Tibial nerve (tissue), 4 donors: Measurements from ENCODE around the gene VKORC1. TPM values are rescaled to one million over a fixed set of nuclear protein-coding genes. Genes with fewer than 3 reads are reported as not detected.
A peak's percentile ranks its signal among the peaks of the same experiment; 100 is the strongest.

Experiments
- DNase-seq, 2 donors: peaks; one replicate each; pipeline ENCODE4 v3.0.0-alpha.2; 2019; ENCODE audit warnings: low spot score in 2 of 2
- H3K27ac ChIP-seq, 4 donors: fragments of 200-600 bp; sonication (generic) in 3 of 4; one replicate each; pipeline ENCODE4 v1.5.1; 2017 to 2019; ENCODE audit warnings: mild to moderate bottlenecking in 1 of 4
- H3K27me3 ChIP-seq, 2 donors: fragments of 200-600 bp; sonication (generic) in 1 of 2; one replicate each; pipeline versions ENCODE4 v1.5.1 to v1.6.0; 2017 to 2019
- H3K36me3 ChIP-seq, 3 donors: fragments of 200-600 bp; sonication (generic); one replicate each; pipeline ENCODE4 v1.5.1; 2018 to 2019
- H3K4me1 ChIP-seq, 4 donors: fragments of 200-600 bp; sonication (generic) in 3 of 4; one replicate each; pipeline ENCODE4 v1.5.1; 2017 to 2019
- H3K4me3 ChIP-seq, 4 donors: fragments of 200-600 bp; sonication (generic) in 3 of 4; one replicate each; pipeline ENCODE4 v1.5.1; 2017 to 2019; ENCODE audit warnings: mild to moderate bottlenecking in 1 of 4, moderate library complexity in 1 of 4
- H3K9me3 ChIP-seq, 4 donors: fragments of 200-600 bp; sonication (generic) in 3 of 4; one replicate each; pipeline ENCODE4 v1.5.1; 2017 to 2019
- EP300 ChIP-seq, 2 donors: sonication (generic); formaldehyde crosslinking; IDR thresholded peaks; one replicate each; pipeline ENCODE4 v1.6.1; 2017; ENCODE audit warnings: antibody characterized with exemption in 2 of 2, mild to moderate bottlenecking in 1 of 2
- POLR2A ChIP-seq, 2 donors: fragments of 450-650 bp; IDR thresholded peaks; one replicate each; pipeline ENCODE4 v1.6.1; 2017; ENCODE audit warnings: antibody characterized with exemption in 2 of 2, mild to moderate bottlenecking in 2 of 2, moderate library complexity in 2 of 2
- WGBS, 2 donors: methylation state at CpG; one replicate each; pipeline ENCODE4 v1.1.5; 2018; 5-methylcytosine and 5-hydroxymethylcytosine counted together
- total RNA-seq, 4 donors: library from RNA; depleted of rRNA; stranded (reverse); fragments of >200 nt; gene quantifications; one replicate each; pipeline ENCODE4 v1.1.0, GENCODE V29; 2016
- TF ChIP-seq, protein P1 (sequence below), 5 experiments: fragments of 200-600 bp in 3 of 5; fragments of 450-650 bp in 2 of 5; sonication (generic) in 3 of 5; IDR thresholded peaks; one replicate each; pipeline ENCODE4 v1.5.1; 2016 to 2019; ENCODE audit warnings: antibody characterized with exemption in 5 of 5, mild to moderate bottlenecking in 3 of 5, moderate library complexity in 2 of 5

VKORC1 gene
- 100 to 1,000 TPM; 114 to 180 (median 136) TPM for total RNA-seq

DNA sequence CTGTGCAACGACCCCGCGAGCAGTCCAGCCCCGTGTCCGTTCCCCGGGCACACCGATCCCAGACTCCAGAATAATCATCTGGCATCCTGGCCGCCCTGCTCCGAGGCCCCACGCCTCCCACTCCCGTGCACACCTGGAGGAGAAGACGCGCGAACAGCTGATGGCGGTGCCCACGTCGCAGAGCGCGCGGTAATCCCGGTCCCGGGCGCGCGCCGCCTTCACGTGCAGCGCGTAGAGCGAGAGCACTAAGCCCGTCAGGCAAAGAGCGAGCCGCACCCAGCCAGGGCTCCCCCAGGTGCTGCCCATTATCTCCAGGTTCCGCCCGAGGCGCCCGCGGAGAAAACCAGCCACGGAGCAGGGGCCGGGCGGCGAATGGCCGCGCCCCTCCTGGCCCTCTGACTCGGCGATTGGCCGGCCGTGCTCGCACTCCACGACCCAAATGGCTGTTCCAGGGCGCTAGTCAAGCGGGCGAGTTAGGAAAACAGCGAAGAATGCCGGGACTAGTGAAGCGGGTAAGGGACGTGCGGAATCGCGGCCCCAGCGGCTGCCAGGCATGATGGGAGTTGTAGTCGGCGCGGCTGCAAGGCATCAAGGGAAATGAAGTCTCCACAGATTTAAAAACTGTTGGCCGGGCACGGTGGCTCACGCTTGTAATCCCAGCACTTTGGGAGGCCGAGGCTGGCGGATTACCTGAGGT is at the start of gene VKORC1:
Gene VKORC1, minus strand, starts transcription at position 374 of the 697 bp plus-strand sequence. Its CDS starts 68 bp downstream, at position 306.
- Histone ChIP-seq H3K4me3 (peak within 1 kb of the TSS; percentile 69 to 82 (median 76)), H3K27ac (peak within 1 kb of the TSS; percentile 58 to 89 (median 84)), H3K9me3 (no peaks in the 10 kb centered on the region), H3K4me1 (peaks cover 0 to 29% (median 11%) of the 10 kb centered on the region in 4 donors), H3K27me3 (no peaks in the 10 kb centered on the region), H3K36me3 (peaks cover 0 to 22% (median 0%) of the 10 kb centered on the region in 3 donors)
- WGBS, 2 donors: 1% methylated on average over 67 of the region's 69 CpGs
- TF ChIP-seq POLR2A (IDR thresholded peaks at IDR 0.05) (peak; percentile 5 to 75), EP300 (IDR thresholded peaks at IDR 0.05) (peak; percentile 64 to 93)
- TF ChIP-seq, protein P1, sequence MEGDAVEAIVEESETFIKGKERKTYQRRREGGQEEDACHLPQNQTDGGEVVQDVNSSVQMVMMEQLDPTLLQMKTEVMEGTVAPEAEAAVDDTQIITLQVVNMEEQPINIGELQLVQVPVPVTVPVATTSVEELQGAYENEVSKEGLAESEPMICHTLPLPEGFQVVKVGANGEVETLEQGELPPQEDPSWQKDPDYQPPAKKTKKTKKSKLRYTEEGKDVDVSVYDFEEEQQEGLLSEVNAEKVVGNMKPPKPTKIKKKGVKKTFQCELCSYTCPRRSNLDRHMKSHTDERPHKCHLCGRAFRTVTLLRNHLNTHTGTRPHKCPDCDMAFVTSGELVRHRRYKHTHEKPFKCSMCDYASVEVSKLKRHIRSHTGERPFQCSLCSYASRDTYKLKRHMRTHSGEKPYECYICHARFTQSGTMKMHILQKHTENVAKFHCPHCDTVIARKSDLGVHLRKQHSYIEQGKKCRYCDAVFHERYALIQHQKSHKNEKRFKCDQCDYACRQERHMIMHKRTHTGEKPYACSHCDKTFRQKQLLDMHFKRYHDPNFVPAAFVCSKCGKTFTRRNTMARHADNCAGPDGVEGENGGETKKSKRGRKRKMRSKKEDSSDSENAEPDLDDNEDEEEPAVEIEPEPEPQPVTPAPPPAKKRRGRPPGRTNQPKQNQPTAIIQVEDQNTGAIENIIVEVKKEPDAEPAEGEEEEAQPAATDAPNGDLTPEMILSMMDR (IDR thresholded peaks at IDR 0.05): peak in 2 of 5 experiments; percentile 37 to 43
- DNase-seq: peak; percentile 89 to 91

DNA sequence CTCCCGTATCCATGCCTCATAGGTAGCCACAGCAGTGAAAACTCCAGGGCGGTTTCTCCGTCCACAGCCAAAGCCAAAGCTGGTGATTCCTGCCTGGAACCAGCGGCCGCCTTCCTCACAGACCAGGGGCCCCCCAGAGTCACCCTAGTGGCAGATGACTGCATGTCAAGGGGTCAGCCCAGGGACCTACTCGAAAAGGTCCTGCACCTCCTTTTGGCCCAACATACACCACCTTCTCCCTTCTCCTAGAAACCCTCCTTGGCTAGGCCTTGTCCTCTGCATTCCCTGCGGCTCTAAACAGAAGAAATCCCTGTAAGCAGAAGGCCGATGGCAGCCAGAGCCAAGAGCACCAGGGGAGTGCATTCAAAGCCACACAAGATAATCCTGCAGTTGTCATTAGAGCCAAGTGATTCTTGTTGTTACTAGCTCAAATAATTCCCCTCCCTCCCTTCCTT is 49.1 kb upstream of the VKORC1 start:
- WGBS, 2 donors: 86 to 93% methylated on average over 8 of the region's 8 CpGs
- no peaks in the 10 kb centered on the region for H3K36me3 ChIP-seq
- no peaks in the 10 kb centered on the region for H3K9me3 ChIP-seq
- H3K4me3 ChIP-seq: no peak overlapping the region
- no peak for TF ChIP-seq EP300 (IDR thresholded peaks at IDR 0.05)
- TF ChIP-seq, protein P1 (IDR thresholded peaks at IDR 0.05): peak in 1 of 5 experiments; percentile 12
- TF ChIP-seq POLR2A (IDR thresholded peaks at IDR 0.05): no peak
- peaks cover 0 to 20% of the 10 kb centered on the region in 2 donors for H3K27me3 ChIP-seq
- H3K27ac ChIP-seq: no peak overlapping the region
- no peak for DNase-seq
- H3K4me1 ChIP-seq: peaks cover 0 to 42% (median 12%) of the 10 kb centered on the region in 4 donors

DNA sequence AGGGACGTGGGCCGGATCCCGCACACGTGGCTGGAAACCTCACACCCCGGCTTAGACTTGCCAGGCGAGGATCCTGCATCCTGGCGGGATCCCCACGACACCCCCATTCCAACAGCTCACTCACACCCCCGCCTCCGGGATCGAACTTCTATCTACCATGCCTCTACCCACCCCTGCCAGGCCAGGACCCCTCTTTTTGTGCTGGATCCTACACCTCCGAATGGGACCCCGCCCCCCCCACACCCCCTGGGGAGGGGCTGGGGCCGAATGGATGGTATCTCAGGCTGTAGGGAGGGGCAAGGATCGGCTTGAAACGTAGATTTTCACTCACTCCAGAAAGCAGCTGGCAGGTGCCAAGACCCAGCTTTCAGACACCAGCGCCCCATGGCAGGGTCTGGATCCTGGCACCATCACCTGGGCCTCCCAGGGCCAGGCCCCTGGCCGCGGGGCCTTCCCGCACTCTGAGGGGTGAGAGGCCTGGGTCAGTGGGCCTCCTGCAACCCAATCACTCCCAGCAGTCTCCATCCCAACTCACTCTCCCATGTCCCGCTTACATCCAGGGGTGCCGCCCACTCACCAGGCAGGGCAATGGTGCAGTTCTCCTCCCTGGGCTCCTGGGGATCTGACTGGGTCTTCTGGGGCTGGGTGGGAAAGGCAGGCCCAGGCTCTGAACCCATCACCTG is 48.6 kb upstream of the VKORC1 start:
- H3K4me3 ChIP-seq: peak overlapping the region; percentile 36 to 64 (median 44)
- peaks cover 0 to 14% of the 10 kb centered on the region in 2 donors for H3K27me3 ChIP-seq
- no peaks in the 10 kb centered on the region for H3K9me3 ChIP-seq
- 43 to 53% methylated on average over 19 to 20 of the region's 22 CpGs for WGBS, 2 donors
- no peak for DNase-seq
- H3K27ac ChIP-seq: peak overlapping the region; percentile 62 to 89 (median 84)
- TF ChIP-seq, protein P1 (IDR thresholded peaks at IDR 0.05): no peak
- TF ChIP-seq EP300 (IDR thresholded peaks at IDR 0.05) (no peak), POLR2A (IDR thresholded peaks at IDR 0.05) (no peak)
- H3K36me3 ChIP-seq: no peaks in the 10 kb centered on the region
- peaks cover 0 to 37% (median 12%) of the 10 kb centered on the region in 4 donors for H3K4me1 ChIP-seq

DNA sequence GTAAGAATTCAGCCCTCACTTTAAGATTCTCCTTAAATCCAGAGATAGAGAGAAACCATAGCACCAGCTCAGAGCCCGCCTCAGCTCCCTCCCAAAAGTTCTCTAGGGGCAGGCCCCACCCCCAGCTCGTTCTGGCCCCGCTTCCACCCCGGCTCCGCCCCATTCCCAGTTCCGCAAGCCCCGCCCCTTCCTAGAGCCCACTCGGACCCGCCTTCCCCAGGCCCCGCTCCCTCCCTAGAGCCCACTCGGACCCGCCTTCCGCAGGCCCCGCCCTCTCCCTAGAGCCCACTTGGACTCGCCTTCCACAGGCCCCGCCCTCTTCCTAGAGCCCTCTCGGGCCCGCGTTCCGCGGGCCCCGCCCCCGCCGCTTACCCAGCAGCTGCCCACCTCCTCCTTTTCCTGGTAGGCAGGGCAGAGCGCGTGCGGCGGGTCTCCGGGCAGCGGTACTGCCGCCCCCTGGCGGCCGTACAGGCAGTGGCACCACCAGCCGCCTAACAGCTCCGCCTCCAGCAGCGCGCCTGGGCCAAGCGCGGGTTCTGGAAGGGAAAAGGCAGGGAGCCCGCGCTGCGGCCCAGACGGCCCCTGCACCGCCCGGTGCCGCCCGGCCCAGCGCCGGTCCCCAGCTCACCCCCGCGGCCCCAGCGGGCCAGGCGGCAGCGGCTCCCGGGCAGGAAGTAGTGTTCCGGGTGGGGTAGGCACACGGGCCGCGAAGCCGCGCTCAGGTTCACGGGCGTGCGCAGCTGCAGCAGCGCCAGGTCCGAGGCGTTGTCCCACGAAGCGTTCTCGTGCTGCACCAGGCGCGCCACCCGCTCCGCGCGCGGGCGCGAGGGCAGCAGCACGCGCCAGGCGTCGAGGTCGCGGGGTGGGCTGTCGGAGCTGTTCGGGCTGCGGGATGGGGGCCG is 47.8 kb upstream of the VKORC1 start:
- peak; percentile 98 for DNase-seq
- H3K4me1 ChIP-seq: peaks cover 0 to 33% (median 12%) of the 10 kb centered on the region in 4 donors
- peak in 1 of 2 donors; percentile 66 for TF ChIP-seq POLR2A (IDR thresholded peaks at IDR 0.05)
- peak; percentile 81 to 92 for TF ChIP-seq EP300 (IDR thresholded peaks at IDR 0.05)
- TF ChIP-seq, protein P1 (IDR thresholded peaks at IDR 0.05): peak; percentile 98 to 100 (median 99)
- 1 to 2% methylated on average over 43 to 53 of the region's 89 CpGs for WGBS, 2 donors
- no peaks in the 10 kb centered on the region for H3K9me3 ChIP-seq
- H3K27ac ChIP-seq: peak overlapping the region; percentile 72 to 89 (median 84)
- H3K4me3 ChIP-seq: peak overlapping the region; percentile 36 to 64 (median 44)
- no peaks in the 10 kb centered on the region for H3K36me3 ChIP-seq
- H3K27me3 ChIP-seq: peaks cover 0 to 7% of the 10 kb centered on the region in 2 donors
